Adrenal gland (tissue), 5 donors: ENCODE data around the gene M1AP.

Experiments used
- POLR2A ChIP-seq, 2 donors: fragments of 450-650 bp; IDR thresholded peaks; one replicate each; pipeline ENCODE4 v1.6.1; 2017; ENCODE audit warnings: antibody characterized with exemption in 2 of 2, mild to moderate bottlenecking in 2 of 2, moderate library complexity in 1 of 2
- TF ChIP-seq, protein P1 (sequence below), 6 experiments: fragments of 450-650 bp in 4 of 6; fragments of 200-600 bp in 2 of 6; sonication (generic) in 1 of 6; IDR thresholded peaks; 1 replicate in 5 of 6; 2 replicates in 1 of 6; pipeline versions ENCODE4 v1.5.1 to v1.8.0; 2016 to 2021; ENCODE audit warnings: antibody characterized with exemption in 6 of 6, mild to moderate bottlenecking in 2 of 6, moderate library complexity in 1 of 6
- donor health status: DM: no; HTN: no; CAD: no.

DNA sequence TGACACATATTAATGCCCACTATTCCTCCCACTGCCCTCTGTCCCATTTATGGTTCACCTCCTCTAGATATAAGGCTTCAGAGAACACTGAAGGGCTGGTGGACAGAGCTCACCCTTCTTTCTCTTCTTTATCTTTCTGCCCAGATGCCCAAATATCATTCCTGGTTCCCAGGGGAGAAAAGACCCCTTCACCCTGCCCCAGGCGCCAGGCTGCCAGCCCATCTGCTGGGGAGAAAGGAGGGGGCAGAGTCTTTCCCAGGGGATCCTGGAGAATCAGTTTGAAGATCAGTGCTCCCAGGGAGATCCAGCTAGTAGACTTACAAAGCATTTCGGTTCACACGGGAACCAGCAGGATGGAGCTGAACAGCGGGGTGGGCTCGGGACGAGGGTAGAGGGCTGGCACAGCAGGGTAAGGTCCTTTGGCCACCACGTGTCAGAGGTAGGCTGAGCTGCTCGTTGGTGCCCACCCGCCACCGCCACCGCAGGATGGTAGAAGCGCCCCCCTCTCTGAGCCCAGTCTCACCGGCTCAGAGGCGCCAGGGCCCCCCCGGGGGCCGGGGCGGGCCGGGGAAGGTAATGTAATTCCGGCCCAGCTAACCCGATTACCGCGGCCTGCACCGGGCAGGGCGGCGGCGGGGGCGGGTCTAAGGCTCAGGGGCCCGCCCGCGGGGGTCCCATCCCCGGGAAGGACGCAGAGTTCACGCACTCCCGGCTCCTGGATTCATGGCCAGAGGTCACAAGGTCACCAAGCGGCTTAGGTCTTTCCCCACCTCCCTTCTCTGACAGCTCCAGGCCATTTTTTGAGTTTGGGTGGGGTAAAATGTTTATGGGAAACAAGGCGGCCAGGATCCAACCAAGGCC, 135.2 kb downstream of the M1AP start:
- TF ChIP-seq, protein P1, sequence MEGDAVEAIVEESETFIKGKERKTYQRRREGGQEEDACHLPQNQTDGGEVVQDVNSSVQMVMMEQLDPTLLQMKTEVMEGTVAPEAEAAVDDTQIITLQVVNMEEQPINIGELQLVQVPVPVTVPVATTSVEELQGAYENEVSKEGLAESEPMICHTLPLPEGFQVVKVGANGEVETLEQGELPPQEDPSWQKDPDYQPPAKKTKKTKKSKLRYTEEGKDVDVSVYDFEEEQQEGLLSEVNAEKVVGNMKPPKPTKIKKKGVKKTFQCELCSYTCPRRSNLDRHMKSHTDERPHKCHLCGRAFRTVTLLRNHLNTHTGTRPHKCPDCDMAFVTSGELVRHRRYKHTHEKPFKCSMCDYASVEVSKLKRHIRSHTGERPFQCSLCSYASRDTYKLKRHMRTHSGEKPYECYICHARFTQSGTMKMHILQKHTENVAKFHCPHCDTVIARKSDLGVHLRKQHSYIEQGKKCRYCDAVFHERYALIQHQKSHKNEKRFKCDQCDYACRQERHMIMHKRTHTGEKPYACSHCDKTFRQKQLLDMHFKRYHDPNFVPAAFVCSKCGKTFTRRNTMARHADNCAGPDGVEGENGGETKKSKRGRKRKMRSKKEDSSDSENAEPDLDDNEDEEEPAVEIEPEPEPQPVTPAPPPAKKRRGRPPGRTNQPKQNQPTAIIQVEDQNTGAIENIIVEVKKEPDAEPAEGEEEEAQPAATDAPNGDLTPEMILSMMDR (IDR thresholded peaks at IDR 0.05), result no peak
- TF ChIP-seq POLR2A (IDR thresholded peaks at IDR 0.05), result no peak
